CD4-positive, alpha-beta T cell treated with Interferon alpha-2 for 1 hour (primary cell): Measurements from ENCODE around the gene LDLRAD3.

Experiments used
- DNase-seq, 2 donors: peaks; one replicate each; pipeline ENCODE4 v3.0.0-alpha.2; 2020 to 2022

Gene LDLRAD3

DNA sequence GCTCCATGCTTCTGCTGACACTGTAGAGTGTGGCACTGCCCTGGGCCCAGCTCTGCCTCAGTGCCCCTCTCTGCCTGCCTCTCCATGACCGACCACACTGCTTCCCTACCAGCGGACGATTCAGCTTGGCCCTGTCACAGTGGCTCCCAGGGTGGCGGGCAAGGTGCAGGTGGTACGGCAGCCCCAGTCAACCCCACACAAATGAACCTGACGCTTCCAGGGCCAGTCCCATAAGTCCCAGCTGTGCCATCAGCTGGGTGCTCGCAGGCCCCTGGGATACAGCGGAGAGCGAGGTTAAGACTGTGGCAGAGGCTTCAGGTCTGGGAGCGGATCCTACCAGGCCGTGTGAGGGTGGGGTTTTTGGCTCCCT is 134.8 kb downstream of the LDLRAD3 start:
- DNase-seq, result no peak

DNA sequence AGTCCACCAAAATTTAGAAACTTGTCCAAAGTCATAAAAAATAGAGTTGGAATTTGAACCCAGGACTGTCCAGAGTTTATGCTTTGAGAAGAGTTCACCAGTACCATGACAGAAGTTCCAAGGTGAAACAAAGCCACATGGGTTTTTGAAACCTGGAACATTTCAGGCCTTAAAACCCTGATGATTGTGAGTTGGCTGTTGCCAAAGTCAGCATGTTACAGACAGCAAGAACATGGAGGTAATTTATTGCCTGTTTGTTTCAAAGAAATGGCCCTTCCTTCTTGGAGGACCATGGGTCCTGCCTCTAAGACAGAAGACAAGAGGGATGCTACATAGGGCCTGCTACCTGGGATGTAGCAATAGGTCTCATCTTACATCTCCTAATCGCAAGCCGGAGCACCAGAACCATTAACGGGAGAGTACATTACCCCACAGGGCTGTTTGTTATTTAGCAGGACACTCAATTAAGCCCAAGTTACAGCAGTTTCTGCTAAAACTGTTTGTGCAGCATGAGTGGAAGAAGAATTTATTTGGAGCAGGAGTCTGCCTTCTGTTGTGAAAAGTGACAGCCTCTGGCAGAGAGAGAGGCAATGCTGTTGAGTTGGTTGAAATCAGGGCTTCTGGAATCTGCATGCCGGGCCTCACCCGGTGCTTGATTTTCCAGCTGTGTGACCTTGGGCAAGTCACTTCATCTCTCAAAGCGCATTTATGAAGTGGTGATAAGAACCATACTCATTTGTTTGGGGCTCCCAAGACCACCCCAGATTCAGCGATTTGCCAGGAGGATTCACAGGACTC is 136.2 kb downstream of the LDLRAD3 start:
- no peak for DNase-seq

DNA sequence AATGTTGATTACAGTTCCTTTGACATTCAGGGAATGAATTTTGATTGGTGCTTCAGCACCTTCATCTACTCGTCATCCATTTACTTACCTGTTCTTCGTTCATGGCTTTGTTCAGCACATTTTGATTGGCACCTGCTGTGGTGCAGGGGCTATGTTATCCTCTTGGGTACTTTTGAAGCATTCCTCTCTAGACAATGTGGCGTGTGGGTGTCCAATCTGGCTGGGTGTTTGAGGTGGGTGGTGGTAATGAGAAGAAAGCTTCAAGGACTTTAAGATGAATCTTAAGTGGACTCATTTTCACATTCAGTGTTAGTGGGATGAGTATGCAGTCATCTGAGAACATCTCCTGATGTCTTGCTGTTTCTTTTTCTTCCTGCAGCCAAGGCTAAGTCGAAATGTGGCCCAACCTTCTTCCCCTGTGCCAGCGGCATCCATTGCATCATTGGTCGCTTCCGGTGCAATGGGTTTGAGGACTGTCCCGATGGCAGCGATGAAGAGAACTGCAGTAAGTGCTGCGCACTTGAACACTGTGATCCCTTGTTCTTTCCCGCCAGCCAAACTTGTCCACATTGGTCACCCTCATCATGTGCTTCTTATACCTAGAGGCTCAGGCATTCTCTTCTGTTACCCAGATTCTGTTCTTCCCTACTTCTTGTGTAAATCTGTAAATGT is 137.5 kb downstream of the LDLRAD3 start:
- no peak for DNase-seq

GRCh38 chr11:36086366-36086765 is 142.5 kb downstream of the LDLRAD3 start:
- DNase-seq, result no peak

DNA sequence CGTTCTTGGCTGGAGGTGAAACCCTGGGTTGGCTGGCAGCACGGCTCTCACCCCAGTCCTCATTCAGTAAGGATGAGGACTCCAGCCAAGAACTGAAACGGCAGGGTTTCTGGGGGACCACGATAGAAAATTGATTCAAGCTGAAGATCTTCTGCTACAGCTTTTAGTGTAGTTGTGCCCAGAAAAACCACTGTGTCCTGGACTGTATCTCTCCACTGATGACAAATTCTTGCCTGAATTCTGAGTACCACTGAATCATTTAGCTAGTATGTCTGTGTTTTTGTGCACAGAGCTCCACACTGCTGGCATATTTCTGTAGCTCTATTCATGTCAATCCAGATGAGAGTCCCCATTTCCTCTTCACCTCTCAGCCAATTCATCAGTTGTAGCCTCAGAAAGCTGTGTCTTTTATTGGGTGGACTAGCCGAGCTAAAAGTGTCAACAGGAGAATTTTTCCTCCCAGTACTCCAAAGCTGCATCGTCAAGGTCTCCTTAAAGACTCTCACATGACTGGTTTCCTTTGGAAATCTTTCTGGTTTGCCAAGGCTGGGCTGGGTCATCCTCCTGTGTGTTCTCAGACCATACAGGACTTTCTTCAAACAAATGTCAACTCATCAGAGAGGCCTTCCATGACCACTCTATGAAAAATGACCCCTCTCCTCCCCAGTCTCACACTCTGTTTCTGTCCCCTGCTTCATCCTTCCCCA is 144.6 kb downstream of the LDLRAD3 start:
- no peak for DNase-seq

DNA sequence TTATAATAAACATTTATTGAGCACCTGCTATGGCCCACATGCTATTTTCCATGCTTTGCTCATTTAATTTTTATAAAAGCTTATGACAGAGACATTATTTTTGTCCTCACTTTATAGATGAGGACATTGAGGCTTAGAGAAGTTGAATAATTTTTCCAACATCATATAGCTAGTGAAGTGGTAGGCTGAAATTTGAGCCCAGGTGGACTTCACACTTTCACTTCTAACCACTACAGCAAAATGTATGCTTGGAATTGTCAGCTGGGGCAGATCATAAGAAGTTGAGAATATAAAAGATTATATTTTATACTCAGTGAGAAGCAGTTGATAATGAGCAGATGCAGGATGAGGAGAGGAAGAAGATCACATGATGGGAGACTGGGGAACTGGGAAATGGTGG is 146.1 kb downstream of the LDLRAD3 start:
- DNase-seq, result no peak

DNA sequence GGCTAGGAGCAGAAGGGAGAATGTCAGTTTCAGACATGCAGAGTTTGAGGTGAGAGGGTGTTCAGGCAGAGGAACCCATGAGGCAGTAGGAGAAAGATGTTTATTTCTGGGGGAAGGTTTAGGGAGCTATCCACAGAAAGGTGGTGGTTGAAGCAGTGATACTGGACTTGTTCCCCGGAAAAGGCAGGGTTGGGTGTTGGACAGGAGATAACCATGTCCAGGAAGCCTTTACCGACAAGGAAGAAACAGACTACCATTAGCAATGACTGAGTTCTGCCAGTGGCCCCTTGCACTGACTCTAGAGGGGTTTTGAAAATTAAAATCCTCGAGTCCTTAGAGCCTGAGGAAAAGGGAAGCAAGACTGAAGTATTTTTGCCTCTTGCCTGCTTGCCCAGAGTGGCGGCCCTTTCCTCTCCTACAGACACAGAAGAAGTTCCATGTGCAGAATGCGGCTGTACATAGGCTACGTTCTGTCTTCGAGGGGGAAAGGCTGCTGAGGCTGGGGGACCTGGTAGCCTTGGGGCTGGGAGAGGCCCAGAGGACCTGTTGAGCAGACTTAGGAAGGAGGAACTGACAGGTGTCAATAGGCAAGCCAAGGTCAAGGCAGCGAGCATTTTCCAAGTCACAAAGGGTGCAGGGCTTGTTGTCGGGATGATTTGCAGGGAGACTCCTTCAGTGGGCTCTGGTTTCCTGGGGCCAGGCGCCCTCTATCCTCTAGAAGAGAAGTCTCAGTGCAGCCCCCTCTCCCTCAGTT is 146.7 kb downstream of the LDLRAD3 start:
- no peak for DNase-seq

- no peak for DNase-seq
Observed at GRCh38 chr11:36091256-36091811, 147.5 kb downstream of the LDLRAD3 start.

- DNase-seq, result no peak
Observed at GRCh38 chr11:36092314-36093030, 148.6 kb downstream of the LDLRAD3 start.

DNA sequence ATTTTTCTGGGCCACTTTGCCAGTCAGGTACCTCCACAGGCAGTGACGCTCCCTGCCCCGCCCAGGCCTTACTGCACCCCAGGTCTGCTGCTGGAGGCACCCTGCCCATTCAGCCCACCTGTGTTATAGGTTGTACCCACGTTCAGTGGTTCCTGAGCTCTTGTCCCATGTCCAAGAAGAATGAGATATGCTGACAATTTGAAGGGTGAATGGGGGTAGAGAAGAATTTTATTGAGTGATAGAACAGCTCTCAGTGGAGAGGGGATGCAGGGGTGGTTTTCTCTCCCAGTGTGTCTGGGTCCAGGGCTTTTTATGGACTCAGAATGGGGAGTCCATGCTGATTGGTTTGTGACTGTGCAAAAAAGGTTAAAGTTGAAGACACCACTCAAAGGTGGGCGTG is 149.7 kb downstream of the LDLRAD3 start:
- DNase-seq, result no peak

- no peak for DNase-seq
Observed at GRCh38 chr11:36094164-36094563, 150.3 kb downstream of the LDLRAD3 start.

- no peak for DNase-seq
Observed at GRCh38 chr11:36095716-36096115, 151.9 kb downstream of the LDLRAD3 start.

GRCh38 chr11:36097219-36097650 is 153.4 kb downstream of the LDLRAD3 start:
- no peak for DNase-seq

DNA sequence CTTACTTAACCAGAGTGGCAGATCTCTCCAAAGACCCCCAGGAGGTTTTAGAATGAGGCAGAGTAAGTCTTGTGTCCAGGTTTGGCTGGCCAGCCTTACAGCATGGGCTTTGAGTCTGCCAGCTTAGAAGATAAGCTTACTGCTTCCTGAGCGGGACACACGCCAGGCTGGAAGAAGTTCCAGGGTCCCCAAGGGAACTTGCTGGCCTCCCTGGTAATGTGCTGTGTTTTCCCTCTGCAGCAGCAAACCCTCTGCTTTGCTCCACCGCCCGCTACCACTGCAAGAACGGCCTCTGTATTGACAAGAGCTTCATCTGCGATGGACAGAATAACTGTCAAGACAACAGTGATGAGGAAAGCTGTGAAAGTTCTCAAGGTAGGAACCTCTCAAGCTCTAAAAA is 154.2 kb downstream of the LDLRAD3 start:
- no peak for DNase-seq

GRCh38 chr11:36098853-36099375 is 155.1 kb downstream of the LDLRAD3 start:
- no peak for DNase-seq

GRCh38 chr11:36101466-36101865 is 157.6 kb downstream of the LDLRAD3 start:
- DNase-seq, result no peak

DNA sequence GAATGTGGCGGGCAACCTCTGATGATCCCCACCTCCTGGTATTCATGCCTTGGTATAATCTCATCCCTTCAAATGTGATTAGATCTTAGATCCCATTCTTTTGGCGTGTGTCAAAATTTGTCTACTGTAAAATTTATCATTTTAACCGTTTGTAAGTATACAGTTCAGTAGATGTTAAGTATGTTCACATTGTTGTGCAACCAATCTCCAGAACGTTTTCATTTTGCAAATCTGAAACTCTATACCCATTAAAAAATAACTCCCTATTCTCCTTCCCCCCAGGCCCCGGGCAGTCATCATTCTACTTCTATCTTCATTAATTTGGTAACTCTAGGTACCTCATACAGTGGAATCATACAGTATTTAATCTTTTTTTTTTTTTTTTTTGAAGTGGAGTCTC is 159.0 kb downstream of the LDLRAD3 start:
- DNase-seq, result no peak

DNA sequence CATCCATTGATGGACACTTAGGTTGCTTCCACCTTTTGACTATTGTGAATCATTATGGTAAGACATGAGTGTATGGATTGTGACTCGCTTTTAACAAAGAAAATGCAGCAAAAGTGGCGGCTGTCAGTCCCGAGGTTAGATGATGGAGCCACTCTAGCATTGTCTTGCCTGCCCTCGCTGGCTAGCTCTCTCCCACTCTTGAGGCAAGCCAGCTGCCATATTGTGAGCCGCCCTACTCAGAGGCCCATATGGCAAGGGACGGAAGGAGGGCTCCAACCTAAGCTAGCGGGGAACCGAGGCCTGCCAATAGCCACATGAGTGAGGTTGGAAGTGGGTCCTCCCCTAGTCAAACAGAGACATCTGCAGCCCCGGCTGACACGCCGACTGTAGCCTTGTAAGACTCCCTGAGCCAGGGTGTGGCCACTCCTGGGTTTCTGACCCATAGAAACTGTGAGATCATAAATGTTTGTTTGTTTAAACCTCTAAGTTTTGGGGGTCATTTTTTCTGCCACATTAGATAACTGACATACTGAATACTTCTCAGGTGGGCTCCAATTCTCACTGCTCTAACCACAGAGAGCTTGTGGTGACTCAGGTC is 160.2 kb downstream of the LDLRAD3 start:
- DNase-seq, result no peak

DNA sequence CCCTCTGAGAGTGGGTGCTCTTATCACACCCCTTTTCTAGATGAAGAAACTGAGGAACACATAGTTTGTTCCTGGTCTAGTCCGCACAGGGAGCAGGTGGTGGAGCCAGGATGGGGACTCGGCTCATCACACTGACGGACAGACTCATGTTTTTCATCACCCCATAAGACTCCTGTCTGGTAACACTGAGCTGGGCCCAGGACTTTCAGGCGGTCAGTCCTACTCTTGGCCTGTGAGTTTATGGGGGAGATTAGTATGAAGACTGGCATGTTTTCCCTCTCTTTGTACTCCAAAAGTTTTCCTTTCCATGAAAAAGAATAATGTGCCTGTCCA is 160.8 kb downstream of the LDLRAD3 start:
- DNase-seq, result no peak

DNA sequence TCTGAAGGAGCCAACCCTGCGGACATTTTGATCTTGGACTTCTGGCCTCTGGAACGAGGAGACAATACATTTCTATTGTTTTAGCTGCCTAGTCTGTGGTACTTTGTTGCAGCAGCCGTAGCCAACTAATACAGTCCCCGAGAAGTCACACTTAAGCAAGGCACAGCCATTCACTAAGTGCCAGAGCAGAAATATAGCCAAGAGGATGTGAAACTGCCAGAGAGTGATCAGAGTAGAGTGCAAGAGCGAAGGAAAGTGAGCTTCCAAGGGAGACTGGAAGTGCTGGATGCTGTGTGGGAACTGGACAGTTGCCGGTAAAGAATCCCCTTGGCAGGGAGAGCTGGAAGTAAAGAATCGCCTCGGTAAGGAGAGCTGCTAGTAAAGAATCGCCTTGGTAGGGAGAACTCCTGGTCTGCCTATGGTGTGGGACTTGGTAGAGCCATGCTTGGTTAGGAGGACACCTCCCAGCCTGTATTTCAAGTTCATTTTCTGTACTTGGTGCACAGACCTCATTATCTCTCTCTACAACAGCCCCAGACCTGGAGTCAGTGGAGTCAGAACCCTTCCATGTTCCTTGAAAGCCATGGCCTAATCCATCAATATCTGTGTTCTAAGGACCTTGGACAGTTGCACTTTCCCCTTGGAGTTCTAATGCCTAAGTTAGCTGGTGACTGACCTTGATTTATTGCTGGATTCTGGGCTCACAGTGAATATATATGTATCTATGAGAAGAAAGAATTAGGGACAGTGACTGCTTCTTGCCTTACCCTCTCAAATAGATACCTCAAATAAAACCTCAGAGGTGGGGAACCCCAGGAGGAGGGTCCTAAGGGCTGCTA is 162.1 kb downstream of the LDLRAD3 start:
- no peak for DNase-seq

- no peak for DNase-seq
Observed at GRCh38 chr11:36107547-36107946, 163.7 kb downstream of the LDLRAD3 start.
